B cell (primary cell): Measurements from ENCODE around the gene CPA4. TPM values are rescaled to one million over a fixed set of nuclear protein-coding genes. Genes with fewer than 3 reads are reported as not detected.

Experiments used
- ATAC-seq: fragments of 200-7000 bp; cut with Tn5 transposase; one replicate; pipeline ENCODE4 v1.10.0; 2021; ENCODE audit warnings: low read depth, mild to moderate bottlenecking, moderate number of reproducible peaks, moderate library complexity
- CTCF ChIA-PET: fragments of 350-600 bp; sonication (Branson Sonifier 250); formaldehyde crosslinking; loops from one replicate; lab custom pipeline; 2021; ENCODE audit warnings: antibody characterized with exemption, inconsistent platforms; lab: Charles Lee
- POLR2A ChIA-PET: fragments of 350-600 bp; sonication (Branson Sonifier 250); formaldehyde crosslinking; loops from one replicate; lab custom pipeline; 2021; ENCODE audit warnings: antibody characterized with exemption; lab: Charles Lee
- DNase-seq: peaks from one replicate; pipeline ENCODE4 v3.0.0; 2013
- H2AFZ ChIP-seq: 2 replicates; pipeline ENCODE4 v1.6.1; 2012; ENCODE audit warnings: mild to moderate bottlenecking, low read depth, low read length; ENCODE audit not compliant: insufficient read depth, poor library complexity, severe bottlenecking
- H3K27ac ChIP-seq, 2 donors: 1 replicate in 1 of 2; 2 replicates in 1 of 2; pipeline ENCODE4 v1.5.1; 2012 to 2013; ENCODE audit warnings: low read length in 2 of 2, mild to moderate bottlenecking in 2 of 2, moderate library complexity in 1 of 2
- H3K27me3 ChIP-seq, 4 experiments: fragments of 200-600 bp in 1 of 4; sonication (generic) in 1 of 4; replicated peaks in 1 of 4; 1 replicate in 2 of 4; 2 replicates in 2 of 4; pipeline versions ENCODE4 v1.6.1 to v1.7.0; 2013 to 2016; ENCODE audit warnings: low read length in 3 of 4, mild to moderate bottlenecking in 2 of 4, mixed read lengths in 1 of 4, moderate library complexity in 1 of 4; ENCODE audit not compliant: insufficient read depth in 4 of 4, control insufficient read depth in 3 of 4; ENCODE audit errors: control extremely low read depth in 1 of 4
- H3K36me3 ChIP-seq, 2 experiments: replicated peaks in 1 of 2; 1 replicate in 1 of 2; 2 replicates in 1 of 2; pipeline versions ENCODE4 v1.6.1 to v1.7.1; 2013; ENCODE audit warnings: low read length in 1 of 2; ENCODE audit not compliant: insufficient read depth in 2 of 2, control insufficient read depth in 1 of 2; ENCODE audit errors: control extremely low read depth in 1 of 2, extremely low read depth in 1 of 2
- H3K4me1 ChIP-seq, 2 donors: fragments of 200-600 bp in 1 of 2; sonication (generic) in 1 of 2; 1 replicate in 1 of 2; 2 replicates in 1 of 2; pipeline versions ENCODE4 v1.5.1 to v1.6.1; 2013 to 2017; ENCODE audit warnings: low read length in 2 of 2; ENCODE audit not compliant: control insufficient read depth in 2 of 2, insufficient read depth in 2 of 2
- H3K4me2 ChIP-seq: replicated peaks from 2 replicates; pipeline ENCODE3; 2012; ENCODE audit warnings: mild to moderate bottlenecking, low read depth, low read length; ENCODE audit not compliant: poor library complexity, severe bottlenecking
- H3K4me3 ChIP-seq, 5 experiments: fragments of 200-600 bp in 1 of 5; sonication (generic) in 1 of 5; 1 replicate in 3 of 5; 2 replicates in 2 of 5; pipeline versions ENCODE4 v1.5.1 to v1.7.0; 2011 to 2016; ENCODE audit warnings: low read length in 4 of 5, mild to moderate bottlenecking in 4 of 5, low read depth in 2 of 5, control low read depth in 1 of 5, moderate library complexity in 1 of 5; ENCODE audit not compliant: insufficient read depth in 1 of 5; ENCODE audit errors: control extremely low read depth in 1 of 5, extremely low read depth in 1 of 5
- H3K79me2 ChIP-seq: fragments of 200-600 bp; sonication (generic); one replicate; pipeline ENCODE4 v1.6.0; 2016; ENCODE audit warnings: low read length; ENCODE audit not compliant: control insufficient read depth, insufficient read depth
- H3K9ac ChIP-seq: fragments of 200-600 bp; sonication (generic); 2 replicates; pipeline ENCODE4 v1.6.1; 2017; ENCODE audit warnings: mild to moderate bottlenecking, low read length, moderate library complexity
- H3K9me3 ChIP-seq, 3 donors: one replicate each; pipeline versions ENCODE4 v1.6.1 to v1.7.1; 2013; ENCODE audit warnings: low read length in 2 of 3; ENCODE audit not compliant: control insufficient read depth in 2 of 3, insufficient read depth in 1 of 3; ENCODE audit errors: control extremely low read depth in 1 of 3
- H4K20me1 ChIP-seq: 2 replicates; pipeline ENCODE4 v1.6.0; 2012; ENCODE audit warnings: mild to moderate bottlenecking, low read length; ENCODE audit not compliant: insufficient read depth, control insufficient read depth, poor library complexity, severe bottlenecking
- H3K27ac Mint-ChIP-seq: one replicate; pipeline ENCODE4 v1.8.0; 2021; ENCODE audit warnings: mixed read lengths
- H3K27me3 Mint-ChIP-seq: one replicate; pipeline ENCODE4 v1.8.0; 2021; ENCODE audit warnings: mixed read lengths
- H3K4me1 Mint-ChIP-seq: one replicate; pipeline ENCODE4 v1.8.0; 2021; ENCODE audit warnings: mixed read lengths
- H3K4me3 Mint-ChIP-seq: one replicate; pipeline ENCODE4 v1.8.0; 2021; ENCODE audit warnings: mixed read lengths
- H3K9me3 Mint-ChIP-seq: one replicate; pipeline ENCODE4 v1.8.0; 2022; ENCODE audit warnings: mixed read lengths; ENCODE audit not compliant: insufficient read depth
- EZH2 ChIP-seq: IDR thresholded peaks from 2 replicates; pipeline ENCODE4 v1.6.1; 2012; ENCODE audit warnings: borderline replicate concordance, low read depth, mild to moderate bottlenecking, moderate library complexity, low read length; ENCODE audit not compliant: insufficient read depth, poor library complexity, severe bottlenecking
- WGBS: methylation state at CpG from one replicate; pipeline ENCODE4 v1.1.5; 2013; ENCODE audit warnings: missing lambda C conversion rate; ENCODE audit not compliant: insufficient coverage; 5-methylcytosine and 5-hydroxymethylcytosine counted together
- intact Hi-C: fragments of 100-400 bp; cut with micrococcal nuclease; formaldehyde crosslinking; loops from one replicate; pipeline ENCODE4 v1.10.0; 2022
- polyA plus RNA-seq: library from polyadenylated mRNA; depleted of rRNA; stranded (reverse); fragments of >200 nt; gene quantifications from 2 replicates; pipeline ENCODE4 v1.2.3, GENCODE V29; 2012
- total RNA-seq, 2 donors: library from RNA; stranded (reverse); fragments of 120-200 nt in 1 of 2; gene quantifications; 1 replicate in 1 of 2; 2 replicates in 1 of 2; pipeline versions ENCODE4 v1.2.3 to v1.2.4, GENCODE V29; 2013 to 2022
- TF ChIP-seq, protein P1 (sequence below): fragments of 200-600 bp; IDR thresholded peaks from one replicate; pipeline ENCODE4 v1.8.0; 2022; ENCODE audit warnings: antibody characterized with exemption, mild to moderate bottlenecking

Gene CPA4
- total and polyA plus RNA-seq, 2 donors (not counting 1 experiment from before 2014, with no cell fraction given): not detected

GRCh38 chr7:130346941-130347340 is 54.0 kb downstream of the CPA4 start:
- Histone ChIP-seq H2AFZ (no peak overlapping the region), H3K9me3 (peaks cover 0 to under 1% (median 0%) of the 10 kb centered on the region in 3 donors), H3K4me2 (no peak overlapping the region), H3K79me2 (no peaks in the 10 kb centered on the region), H3K4me1 (no peaks in the 10 kb centered on the region), H3K4me3 (no peak overlapping the region), H3K27me3 (no peaks in the 10 kb centered on the region), H3K27ac (no peak overlapping the region), H3K36me3 (no peaks in the 10 kb centered on the region), H3K9ac (no peak overlapping the region), H4K20me1 (no peaks in the 10 kb centered on the region)
- DNase-seq (no peak), ATAC-seq (no peak)
- intact Hi-C loops: no loop called here
- ChIA-PET CTCF (no interaction called here), POLR2A (no interaction called here)
- WGBS: 76% methylated on average over 6 of the region's 12 CpGs
- Mint-ChIP-seq H3K4me1 (no peaks in the 10 kb centered on the region), H3K4me3 (no peak overlapping the region), H3K9me3 (no peaks in the 10 kb centered on the region), H3K27me3 (peaks cover 21% of the 10 kb centered on the region), H3K27ac (no peak overlapping the region)
- TF ChIP-seq EZH2: no peak
- TF ChIP-seq, protein P1, sequence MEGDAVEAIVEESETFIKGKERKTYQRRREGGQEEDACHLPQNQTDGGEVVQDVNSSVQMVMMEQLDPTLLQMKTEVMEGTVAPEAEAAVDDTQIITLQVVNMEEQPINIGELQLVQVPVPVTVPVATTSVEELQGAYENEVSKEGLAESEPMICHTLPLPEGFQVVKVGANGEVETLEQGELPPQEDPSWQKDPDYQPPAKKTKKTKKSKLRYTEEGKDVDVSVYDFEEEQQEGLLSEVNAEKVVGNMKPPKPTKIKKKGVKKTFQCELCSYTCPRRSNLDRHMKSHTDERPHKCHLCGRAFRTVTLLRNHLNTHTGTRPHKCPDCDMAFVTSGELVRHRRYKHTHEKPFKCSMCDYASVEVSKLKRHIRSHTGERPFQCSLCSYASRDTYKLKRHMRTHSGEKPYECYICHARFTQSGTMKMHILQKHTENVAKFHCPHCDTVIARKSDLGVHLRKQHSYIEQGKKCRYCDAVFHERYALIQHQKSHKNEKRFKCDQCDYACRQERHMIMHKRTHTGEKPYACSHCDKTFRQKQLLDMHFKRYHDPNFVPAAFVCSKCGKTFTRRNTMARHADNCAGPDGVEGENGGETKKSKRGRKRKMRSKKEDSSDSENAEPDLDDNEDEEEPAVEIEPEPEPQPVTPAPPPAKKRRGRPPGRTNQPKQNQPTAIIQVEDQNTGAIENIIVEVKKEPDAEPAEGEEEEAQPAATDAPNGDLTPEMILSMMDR: no peak

DNA sequence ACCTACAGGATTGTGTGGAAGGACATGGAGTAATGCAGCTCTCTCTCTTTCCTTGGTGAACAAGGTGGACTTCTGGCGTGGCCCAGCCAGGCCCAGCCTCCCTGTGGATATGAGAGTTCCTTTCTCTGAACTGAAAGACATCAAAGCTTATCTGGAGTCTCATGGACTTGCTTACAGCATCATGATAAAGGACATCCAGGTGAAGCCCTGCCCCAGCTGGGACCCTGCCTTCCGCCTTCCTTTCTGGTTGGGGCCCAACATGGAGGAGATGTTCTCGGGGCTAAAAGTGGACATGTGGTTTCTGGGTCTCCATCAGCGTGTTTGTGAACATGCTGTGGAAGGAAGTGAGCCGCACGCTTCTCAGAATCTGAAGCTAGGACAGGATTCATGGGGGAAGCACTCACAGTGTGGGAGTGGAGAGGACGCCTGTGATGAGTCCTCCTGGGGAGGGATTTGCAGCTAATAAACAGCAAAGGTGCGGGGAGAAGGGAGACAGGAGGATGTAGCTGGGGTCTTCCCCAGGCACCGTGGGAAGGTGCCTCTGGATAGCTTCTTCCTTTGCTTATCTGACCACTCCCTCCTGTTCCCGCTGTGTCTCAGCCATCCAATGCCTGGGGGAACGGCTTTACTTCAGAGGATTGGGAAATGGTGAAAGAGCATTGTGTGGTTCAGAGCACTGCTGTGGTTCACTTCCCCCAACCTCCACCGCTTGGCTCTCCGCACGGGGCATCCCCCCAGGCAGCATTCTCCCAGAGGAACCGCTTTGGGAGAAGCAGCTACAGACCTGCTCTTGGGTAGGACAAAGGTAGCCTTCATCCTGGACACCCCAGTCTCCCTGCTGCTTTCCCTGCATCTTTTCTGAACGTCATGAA is 57.2 kb downstream of the CPA4 start:
- Histone ChIP-seq H3K9me3 (no peaks in the 10 kb centered on the region), H3K27ac (no peak overlapping the region), H3K9ac (no peak overlapping the region), H4K20me1 (no peaks in the 10 kb centered on the region), H3K4me3 (no peak overlapping the region), H3K4me1 (no peaks in the 10 kb centered on the region), H3K4me2 (no peak overlapping the region), H3K27me3 (no peaks in the 10 kb centered on the region), H3K79me2 (no peaks in the 10 kb centered on the region), H2AFZ (no peak overlapping the region), H3K36me3 (no peaks in the 10 kb centered on the region)
- CTCF ChIA-PET: no interaction called here
- POLR2A ChIA-PET: no interaction called here
- Mint-ChIP-seq H3K4me3 (no peak overlapping the region), H3K9me3 (no peaks in the 10 kb centered on the region), H3K27ac (no peak overlapping the region), H3K4me1 (no peaks in the 10 kb centered on the region), H3K27me3 (peaks cover 18% of the 10 kb centered on the region)
- ATAC-seq (no peak), DNase-seq (no peak)
- WGBS: 64% methylated on average over 11 of the region's 16 CpGs
- intact Hi-C loops: no loop called here
- TF ChIP-seq EZH2: no peak
- TF ChIP-seq, protein P1: no peak
